NCI-H446 (cell line): ENCODE data around the gene CALCOCO2.

Experiments used
- DNase-seq, 2 experiments: peaks; one replicate each; lab custom pipeline; 2025; lab: John Stamatoyannopoulos, UW

The CALCOCO2 gene

GRCh38 chr17:48873696-48874443 is 43.0 kb downstream of the CALCOCO2 start:
- DNase-seq: no peak

- DNase-seq: peak; percentile 22 to 68
These were observed 48.4 kb downstream of the CALCOCO2 start for GRCh38 chr17:48878920-48879898.

GRCh38 chr17:48882272-48882671 is 51.4 kb downstream of the CALCOCO2 start:
- no peak for DNase-seq

DNA sequence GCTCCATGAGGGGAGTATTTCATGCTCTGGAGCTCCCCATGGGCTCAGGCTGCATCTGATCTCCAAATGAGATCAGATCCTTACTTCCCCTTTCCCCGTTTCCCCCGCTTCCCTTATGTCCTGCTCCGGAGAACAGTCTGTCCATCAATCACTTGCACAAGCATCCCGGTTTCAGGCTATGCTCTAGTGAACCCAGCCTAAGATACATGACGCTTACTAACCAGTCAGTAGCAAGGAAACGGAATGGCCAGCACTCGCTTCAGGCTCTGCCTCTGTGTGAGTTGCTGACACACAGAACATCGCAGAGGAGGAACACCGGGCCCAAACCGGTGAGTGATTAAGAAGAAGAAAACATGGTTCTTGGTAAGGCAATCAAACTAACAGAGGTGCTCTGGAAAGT is 52.3 kb downstream of the CALCOCO2 start:
- DNase-seq: no peak

DNA sequence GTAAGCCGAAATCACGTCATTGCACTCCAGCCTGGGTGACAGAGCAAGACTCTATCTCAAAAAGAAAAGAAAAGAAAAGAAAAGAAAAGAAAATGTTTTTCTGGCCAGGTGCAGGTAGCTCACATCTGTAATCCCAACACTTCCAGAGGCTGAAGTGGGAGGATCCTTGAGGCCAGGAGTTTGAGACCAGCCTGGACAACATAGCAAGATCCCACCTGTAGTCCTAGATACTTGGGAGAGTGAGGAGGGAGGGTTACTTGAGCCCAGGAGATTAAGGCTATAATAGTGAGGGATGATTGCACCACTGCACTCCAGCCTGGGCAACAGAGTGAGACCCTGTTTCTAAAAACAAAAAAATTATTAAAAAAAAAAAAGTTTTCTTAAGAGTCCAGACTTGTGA is 59.3 kb downstream of the CALCOCO2 start:
- no peak for DNase-seq

GRCh38 chr17:48892940-48893645 is 62.3 kb downstream of the CALCOCO2 start:
- no peak for DNase-seq

GRCh38 chr17:48893646-48894508 is 63.0 kb downstream of the CALCOCO2 start:
- DNase-seq: no peak

- no peak for DNase-seq
These were observed 64.1 kb downstream of the CALCOCO2 start for GRCh38 chr17:48894886-48895285.

DNA sequence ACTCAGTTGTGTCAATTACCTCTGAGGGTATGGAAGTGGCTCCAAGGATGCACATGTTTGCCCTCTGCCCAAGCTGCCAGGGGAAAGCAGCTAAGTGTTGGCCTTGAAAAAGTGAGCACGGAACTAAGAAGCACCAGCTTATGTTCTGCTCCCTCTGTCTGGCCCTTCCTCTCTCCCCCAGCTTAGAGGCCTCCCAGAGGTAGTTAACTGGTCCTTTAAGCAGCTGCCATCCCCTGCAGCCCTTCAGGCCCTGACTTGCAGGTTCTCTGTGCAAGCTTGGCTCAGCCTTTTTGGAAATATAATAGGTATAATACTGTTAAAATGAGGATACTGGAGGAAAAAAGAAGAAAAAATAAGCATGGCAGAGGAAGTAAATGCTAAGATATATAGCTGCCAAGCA is 70.4 kb downstream of the CALCOCO2 start:
- DNase-seq: no peak

- no peak for DNase-seq
These were observed 72.6 kb downstream of the CALCOCO2 start for GRCh38 chr17:48903401-48903800.

GRCh38 chr17:48904428-48904827 is 73.6 kb downstream of the CALCOCO2 start:
- no peak for DNase-seq

GRCh38 chr17:48905987-48906515 is 75.2 kb downstream of the CALCOCO2 start:
- DNase-seq: no peak

- DNase-seq: no peak
These were observed 76.8 kb downstream of the CALCOCO2 start for GRCh38 chr17:48907713-48908046.

DNA sequence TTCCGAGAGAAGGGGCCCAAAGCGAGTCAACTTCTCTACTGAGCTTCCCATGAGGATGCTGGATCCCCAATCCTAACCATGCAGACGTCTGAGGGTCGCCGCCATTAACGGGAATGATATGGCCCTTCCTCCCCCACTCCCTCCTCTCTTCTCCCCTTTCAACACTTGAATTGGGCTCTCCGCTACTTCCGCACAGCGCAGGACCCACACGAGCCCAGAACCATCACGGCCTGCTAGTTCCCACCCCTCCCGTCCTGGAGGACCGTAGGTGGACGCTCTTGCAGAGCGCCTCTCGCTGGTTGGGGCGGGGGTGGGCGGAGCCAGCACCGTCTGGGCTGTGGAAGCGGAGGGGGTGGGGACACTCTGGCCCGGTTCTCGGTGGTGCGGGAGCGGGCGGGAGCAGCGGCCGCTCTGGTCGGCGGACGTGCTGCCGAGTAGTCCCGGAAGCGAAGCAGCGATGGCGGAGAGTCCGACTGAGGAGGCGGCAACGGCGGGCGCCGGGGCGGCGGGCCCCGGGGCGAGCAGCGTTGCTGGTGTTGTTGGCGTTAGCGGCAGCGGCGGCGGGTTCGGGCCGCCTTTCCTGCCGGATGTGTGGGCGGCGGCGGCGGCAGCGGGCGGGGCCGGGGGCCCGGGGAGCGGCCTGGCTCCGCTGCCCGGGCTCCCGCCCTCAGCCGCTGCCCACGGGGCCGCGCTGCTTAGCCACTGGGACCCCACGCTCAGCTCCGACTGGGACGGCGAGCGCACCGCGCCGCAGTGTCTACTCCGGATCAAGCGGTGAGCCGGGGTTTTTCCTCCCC is 77.4 kb downstream of the CALCOCO2 start, which contains the start of gene UBE2Z:
Gene UBE2Z (plus strand): TSS at position 361 of the 797 bp plus-strand sequence. CDS start 97 bp downstream, at position 458.
- peak; percentile 84 to 90 for DNase-seq

DNA sequence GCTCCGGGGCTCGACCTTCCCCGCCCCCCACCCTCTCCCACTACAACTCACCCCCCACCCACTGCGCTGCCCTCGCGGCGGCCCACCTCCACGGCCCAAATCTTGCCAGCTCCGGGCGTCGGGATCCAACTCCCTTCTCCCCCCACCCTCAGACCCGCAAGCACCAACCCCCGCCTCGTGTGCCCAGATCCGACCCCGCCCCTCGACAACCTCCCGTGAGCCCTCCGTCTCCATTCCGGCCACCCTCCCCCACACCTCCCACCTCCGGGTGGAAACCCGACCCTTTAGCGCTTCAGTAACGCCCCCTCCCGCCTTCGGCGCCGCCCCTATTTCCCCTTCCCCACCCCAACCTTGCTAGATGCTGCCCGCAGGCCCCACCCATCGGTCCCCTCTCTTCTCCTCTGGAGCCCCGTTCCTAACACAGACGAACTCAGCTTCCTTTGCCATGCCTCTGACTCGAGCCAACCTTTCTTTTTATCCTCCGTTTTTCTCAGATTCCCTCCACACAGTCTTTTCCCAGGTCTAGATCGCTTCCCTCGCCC is 78.1 kb downstream of the CALCOCO2 start:
- DNase-seq: peak; percentile 70 to 84

DNA sequence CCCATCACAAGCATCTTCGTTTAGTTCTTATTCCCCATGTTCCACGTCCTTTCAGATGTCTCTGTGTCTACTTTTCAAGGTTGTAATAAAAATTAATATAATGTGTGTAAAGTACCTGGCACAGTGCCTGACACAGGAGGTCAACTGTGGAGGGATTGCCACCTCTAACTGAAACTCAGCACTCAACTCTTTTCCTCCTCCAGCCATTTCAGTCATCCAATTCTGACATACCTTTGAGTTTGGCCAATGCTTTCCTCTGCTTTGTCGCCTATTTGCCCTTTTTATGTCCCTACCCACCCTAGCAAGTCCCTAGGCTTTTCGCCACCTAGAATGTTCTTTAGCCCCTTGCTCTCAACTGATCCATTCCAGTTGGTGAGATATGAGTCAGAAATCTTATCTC is 78.9 kb downstream of the CALCOCO2 start:
- no peak for DNase-seq

DNA sequence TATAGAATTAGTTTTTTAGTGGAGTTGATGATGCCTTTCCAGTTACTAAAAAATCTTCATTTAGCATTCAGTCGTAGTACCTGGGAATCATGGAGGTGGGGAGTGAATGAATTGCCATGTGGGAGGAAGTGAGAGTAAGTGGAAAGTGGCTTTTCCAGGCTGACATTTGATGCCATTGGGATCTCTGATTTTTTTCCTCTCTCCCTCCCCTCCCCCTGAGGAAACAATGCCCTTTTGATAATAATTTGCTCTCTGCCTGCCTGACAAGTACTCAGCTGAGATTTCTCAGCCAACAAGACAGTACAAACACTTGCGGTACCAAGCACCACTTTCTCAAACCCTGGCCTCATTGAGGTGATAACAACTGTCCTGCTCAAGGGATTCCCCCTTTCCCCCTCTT is 79.5 kb downstream of the CALCOCO2 start:
- no peak for DNase-seq

- DNase-seq: no peak
These were observed 81.6 kb downstream of the CALCOCO2 start for GRCh38 chr17:48912476-48912875.
